ENCODE results near the gene TPP2.
A peak's percentile ranks its signal among the peaks of the same experiment; 100 is the strongest.

Gene TPP2

DNA sequence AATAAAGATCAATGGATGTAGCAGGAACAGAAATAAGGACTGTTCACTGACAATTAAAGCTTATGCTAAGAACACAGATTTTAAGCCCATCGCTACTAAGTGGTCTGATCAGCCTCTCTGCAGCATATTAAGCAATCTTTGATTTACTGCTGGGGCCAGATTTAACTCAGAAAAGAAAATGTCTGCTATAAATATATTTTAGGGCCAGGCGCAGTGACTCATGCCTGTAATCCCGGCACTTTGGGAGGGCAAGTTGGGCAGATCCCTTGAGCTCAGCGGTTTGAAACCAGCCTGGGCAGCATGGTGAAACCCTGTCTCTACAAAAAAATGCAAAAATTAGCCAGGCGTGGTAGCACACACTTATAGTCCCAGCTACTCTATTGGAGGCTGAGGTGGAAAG, 55.1 kb downstream of the TPP2 start:
- peak; percentile 21 for DNase-seq (ENCODE audit: low spot score)

GRCh38 chr13:102654756-102655155, 58.0 kb downstream of the TPP2 start:
- no peak for DNase-seq (ENCODE audit: low spot score)
- no peak for FAIRE-seq

More for the DNA sequence above, 55.1 kb downstream of the TPP2 start:
- FAIRE-seq: no peak

DNA sequence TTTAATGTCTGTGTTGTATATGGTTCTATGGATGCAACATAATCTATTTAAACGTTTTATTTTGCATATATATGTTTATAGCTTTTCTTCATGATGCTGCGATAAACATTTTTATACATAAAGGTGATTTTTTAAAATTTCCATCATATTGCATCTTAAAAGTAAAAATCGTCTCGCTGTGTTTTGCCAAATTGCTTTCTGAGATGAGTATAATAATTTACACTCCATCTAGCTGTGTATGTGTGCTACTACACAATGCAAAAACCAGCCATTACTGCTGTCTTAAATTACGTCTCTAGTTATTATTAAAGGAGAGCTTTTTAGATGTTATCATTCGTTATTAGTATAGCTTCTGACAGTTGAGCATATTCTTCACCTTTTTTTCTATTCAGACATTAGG, 60.8 kb downstream of the TPP2 start:
- DNase-seq (ENCODE audit: low spot score) (no peak), FAIRE-seq (no peak)

DNA sequence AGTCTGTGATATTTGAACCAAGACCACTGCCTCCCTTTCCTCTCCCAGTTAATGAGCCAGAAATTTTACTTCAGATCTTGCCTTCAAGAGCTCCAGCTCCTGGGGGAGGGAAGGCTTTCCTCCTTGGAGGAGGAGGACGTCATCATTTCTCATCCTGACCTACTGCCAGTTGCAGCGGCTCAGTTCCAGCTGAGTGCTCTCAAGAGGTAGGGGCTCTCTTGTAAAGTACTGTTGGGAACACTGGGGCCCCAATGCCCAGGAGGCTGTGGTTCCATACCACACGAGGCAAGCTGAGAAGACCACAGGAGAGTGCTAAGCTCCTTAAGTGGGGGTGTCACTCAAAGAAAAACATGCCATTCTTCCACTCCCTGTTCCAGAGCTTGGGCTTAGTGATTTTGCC, 61.9 kb downstream of the TPP2 start:
- DNase-seq (ENCODE audit: low spot score) (peak; percentile 36), FAIRE-seq (no peak)

- no peak for DNase-seq (ENCODE audit: low spot score)
- no peak for FAIRE-seq
Observed at GRCh38 chr13:102659168-102659713, 62.5 kb downstream of the TPP2 start.

- FAIRE-seq: no peak
- no peak for DNase-seq (ENCODE audit: low spot score)
Observed at GRCh38 chr13:102667023-102667422, 70.2 kb downstream of the TPP2 start.

DNA sequence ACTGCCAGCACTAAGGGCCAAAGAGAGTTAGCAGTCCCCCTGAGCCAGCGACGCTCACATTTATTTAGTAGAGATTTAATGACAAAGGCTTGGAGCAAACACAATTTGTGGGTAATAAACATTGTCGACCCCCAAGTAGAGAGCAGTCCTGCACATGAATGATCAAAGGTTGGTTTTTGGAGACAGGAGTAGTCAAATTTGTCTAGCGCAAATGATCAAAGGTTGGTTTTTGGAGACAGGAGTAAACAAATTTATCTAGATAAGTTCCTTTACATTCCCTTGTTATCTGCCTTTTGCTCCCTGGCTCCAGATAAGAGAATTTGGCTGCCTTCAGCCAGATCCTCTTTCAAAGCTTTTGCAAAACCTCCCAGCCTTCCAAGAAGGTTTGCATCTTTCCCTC, 71.1 kb downstream of the TPP2 start:
- FAIRE-seq: no peak

DNA sequence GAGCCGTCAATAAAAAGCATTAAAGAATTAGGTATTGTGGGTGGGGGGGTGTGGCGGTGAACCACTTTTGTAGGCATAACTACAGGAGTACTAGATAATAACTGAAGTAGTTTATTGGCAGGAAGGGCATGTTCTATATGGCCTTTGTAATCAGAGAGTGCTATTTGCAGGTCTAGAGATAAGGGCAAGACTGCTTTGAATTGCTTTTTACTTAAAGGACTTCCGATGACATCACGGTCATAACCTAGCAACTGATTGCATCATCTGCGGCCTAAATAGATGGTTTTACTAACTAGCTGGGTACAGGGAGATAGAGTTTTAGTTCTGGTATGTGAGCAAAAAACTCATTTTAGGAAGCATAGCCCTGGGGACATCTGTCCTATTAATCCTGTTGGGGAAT, 73.3 kb downstream of the TPP2 start:
- FAIRE-seq (no peak), DNase-seq (ENCODE audit: low spot score) (no peak)

More for the DNA sequence above, 71.1 kb downstream of the TPP2 start:
- DNase-seq (ENCODE audit: low spot score): no peak

- DNase-seq (ENCODE audit: low spot score) (no peak), FAIRE-seq (no peak)
Observed at GRCh38 chr13:102675115-102675514, 78.3 kb downstream of the TPP2 start.

- DNase-seq (ENCODE audit: low spot score) (no peak), FAIRE-seq (no peak)
Observed at GRCh38 chr13:102677122-102677521, 80.3 kb downstream of the TPP2 start.

- no peak for FAIRE-seq
- DNase-seq (ENCODE audit: low spot score): no peak
Observed at GRCh38 chr13:102678339-102679107, 81.7 kb downstream of the TPP2 start.

- FAIRE-seq: no peak
- no peak for DNase-seq (ENCODE audit: low spot score)
Observed at GRCh38 chr13:102679449-102680132, 82.8 kb downstream of the TPP2 start.

DNA sequence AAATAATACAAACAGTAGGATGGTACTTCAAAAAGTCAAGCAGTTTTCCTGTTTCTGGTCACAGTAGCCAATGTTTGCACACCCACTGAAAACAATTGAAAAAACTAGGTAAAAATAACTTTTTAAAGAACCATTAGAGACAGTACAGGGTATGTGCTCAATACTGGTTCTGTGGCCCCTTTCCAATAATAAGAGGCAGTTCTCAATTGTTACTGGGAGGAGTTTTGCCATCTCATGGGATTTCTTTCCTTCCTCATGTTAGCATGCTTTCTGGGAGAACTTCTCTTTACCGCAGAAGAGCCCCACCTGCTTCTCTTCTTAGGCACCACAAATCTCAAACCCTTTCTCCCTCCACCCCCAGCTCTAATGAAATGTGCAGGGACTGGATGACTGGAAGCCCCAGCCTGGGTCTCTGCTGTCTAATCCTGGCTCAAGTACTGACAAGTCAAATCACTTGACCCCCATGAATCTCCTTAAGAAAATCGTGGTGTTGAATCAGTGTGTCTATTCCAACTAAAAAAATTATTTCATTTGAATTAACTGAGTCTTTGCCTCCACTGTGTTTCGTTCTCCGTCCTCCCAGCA, 83.4 kb downstream of the TPP2 start:
- FAIRE-seq: no peak

DNA sequence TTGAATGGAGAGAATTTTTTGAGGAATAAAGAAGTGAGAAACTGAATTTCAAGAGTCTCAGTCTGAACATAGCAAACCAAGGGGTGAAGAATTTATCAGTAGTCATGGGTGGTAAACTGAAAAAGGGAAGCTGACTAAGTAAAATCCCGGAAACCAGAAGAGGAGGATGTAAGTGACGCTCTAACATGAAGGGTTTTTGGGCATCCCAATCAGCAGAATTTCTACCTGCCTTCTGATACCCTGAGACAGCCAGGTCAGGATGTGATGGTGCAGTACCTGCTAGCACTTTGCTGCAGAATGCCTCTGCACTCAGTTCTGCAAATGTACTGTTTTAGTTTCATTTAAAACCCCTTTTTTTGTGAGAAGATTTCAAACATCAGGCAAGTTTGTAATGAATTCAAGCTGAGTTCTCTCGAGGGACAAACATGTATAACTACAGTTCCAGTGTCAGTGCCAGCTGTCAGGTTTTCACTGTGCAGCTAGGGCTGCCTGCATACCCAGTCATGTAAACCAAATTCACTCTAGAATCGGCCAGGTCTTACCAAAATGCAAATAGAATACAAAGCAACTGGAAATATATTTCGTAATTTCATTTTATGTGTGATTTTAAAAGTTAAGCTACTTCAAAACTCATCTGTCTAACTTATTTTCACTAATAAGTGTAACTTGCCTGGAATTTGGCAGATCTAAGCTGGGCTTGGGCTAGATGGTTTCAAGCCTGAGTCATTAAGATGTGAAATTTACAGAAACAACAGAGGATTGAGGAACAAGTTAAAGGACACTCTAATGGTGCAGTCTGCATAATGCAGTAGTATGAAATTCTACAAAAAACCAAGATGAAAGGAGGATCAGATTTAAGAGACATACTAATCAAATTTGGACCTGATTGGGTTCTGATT, 84.3 kb downstream of the TPP2 start:
- no peak for DNase-seq (ENCODE audit: low spot score)

More for the DNA sequence above, 83.4 kb downstream of the TPP2 start:
- no peak for DNase-seq (ENCODE audit: low spot score)

DNA sequence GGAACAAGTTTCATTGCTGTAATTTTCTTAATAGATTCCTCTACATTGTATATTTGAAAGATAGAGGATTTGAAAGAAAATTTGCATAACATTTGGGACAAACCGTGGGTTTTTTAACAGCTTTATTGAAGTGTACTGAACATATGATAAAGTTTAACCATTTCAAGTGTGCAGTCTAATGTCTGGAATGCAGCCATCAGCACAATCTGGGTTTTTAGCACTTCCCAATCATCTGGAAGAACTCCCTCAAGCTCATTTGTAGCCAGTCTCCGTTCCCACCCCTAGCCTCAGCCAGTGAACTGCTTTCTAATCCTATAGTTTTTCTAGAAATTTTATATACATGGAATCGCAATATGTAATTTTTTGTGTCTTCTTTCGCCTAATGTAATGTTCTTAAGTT, 85.4 kb downstream of the TPP2 start:
- DNase-seq (ENCODE audit: low spot score): no peak
- FAIRE-seq: no peak

More for the DNA sequence above, 84.3 kb downstream of the TPP2 start:
- no peak for FAIRE-seq

GRCh38 chr13:102682727-102683126, 85.9 kb downstream of the TPP2 start:
- FAIRE-seq (no peak), DNase-seq (ENCODE audit: low spot score) (no peak)

- FAIRE-seq: no peak
Observed at GRCh38 chr13:102683637-102684036, 86.9 kb downstream of the TPP2 start.

GRCh38 chr13:102686024-102686423, 89.2 kb downstream of the TPP2 start:
- no peak for FAIRE-seq
- no peak for DNase-seq (ENCODE audit: low spot score)

More at GRCh38 chr13:102683637-102684036, 86.9 kb downstream of the TPP2 start:
- no peak for DNase-seq (ENCODE audit: low spot score)

- no peak for DNase-seq (ENCODE audit: low spot score)
- no peak for FAIRE-seq
Observed at GRCh38 chr13:102687520-102687919, 90.7 kb downstream of the TPP2 start.

DNA sequence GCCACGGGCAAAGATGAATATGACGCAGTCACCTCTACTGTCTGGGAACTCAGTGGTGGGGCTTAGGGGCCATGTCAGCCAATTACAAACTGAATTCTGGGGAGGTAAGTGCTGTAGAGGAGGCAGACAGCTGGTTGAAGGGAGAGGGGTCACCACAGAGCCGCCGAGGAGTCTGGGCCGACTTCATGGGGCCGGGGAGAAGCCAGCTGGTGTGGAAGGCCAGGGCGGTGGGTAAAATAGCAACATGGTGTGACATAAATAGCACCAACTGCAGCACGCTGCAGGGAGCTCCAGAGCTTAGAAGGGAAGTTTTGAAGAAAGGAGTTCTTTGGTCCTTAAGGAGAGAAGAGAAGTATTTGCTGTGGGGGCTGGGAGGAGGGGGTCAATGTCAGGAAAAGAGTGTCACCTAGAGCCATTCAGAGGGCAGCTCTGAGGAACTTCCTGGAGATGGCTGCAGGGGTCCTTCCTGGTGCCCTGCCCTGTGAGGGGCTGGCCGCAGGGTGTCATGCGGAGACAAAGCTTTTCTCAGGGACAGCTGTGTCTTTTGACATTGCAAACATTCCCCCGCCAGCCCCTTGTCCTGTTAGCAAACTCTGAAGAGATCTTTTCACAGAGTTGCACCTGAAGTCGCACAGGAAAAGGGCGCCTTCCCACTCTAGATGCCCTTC, 91.7 kb downstream of the TPP2 start:
- DNase-seq (ENCODE audit: low spot score) (no peak), FAIRE-seq (no peak)

DNA sequence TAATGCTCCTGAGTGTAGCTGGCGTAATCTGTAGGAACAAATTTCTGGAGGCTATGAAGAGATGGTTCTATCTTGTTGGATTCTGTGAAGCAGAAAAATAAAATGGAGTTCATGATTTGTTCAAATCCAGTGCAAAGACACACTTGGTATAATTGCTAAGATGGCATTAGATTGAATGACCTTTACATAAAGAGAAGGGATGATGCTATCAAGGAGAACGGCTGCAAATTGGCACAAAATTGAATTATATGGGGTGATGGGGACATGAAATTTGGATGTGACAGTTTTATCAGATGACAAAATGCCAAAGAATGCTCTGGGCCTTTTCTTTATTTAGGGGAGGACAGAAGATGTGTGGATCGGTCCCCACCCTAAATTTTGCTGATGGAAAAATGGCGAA, 94.1 kb downstream of the TPP2 start:
- DNase-seq (ENCODE audit: low spot score) (no peak), FAIRE-seq (no peak)

Data from RCC 7860 (cell line).